ENCODE measurements around the gene CHMP1A.
"Not testable (repeated sequence)": the region's sequence is repeated elsewhere in the genome, so short reads cannot be mapped to it uniquely, and the experiment has no call there.

The CHMP1A gene

DNA sequence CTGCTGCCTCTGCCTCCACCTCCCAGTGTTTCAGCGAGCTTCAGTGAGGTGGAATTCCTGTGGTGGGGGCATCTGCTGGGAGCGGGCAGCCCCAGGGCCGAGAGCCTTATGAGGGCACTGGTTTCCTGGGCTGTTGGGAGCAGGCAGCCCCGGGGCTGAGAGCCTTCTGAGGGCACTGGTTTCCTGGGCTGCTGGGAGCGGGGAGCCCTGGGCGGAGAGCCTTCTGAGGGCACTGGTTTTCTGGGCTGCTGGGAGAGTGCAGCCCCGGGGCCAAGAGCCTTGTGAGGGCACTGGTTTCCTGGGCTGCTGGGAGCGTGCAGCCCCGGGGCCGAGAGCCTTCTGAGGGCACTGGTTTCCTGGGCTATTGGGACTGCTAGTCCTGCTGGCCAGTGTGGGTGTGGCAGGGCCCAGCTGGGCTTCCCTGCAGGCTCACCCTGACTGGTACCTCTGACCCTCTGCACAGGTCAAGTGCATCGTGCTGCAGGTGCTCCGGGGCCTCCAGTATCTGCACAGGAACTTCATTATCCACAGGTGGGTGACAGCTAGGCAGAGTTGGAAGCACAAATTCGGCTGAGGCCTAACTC lies 34.6 kb upstream of the CHMP1A start:
- no peaks in the 10 kb centered on the region; the same call in 1 of the 2 replicates for H3K36me3 ChIP-seq (ENCODE audit: insufficient read depth)
- no peak overlapping the region for H2AFZ ChIP-seq (ENCODE audit: low read depth)
- peaks cover 21% of the 10 kb centered on the region for H3K79me2 ChIP-seq (ENCODE audit: insufficient read depth, low read depth)
- no peaks in the 10 kb centered on the region for H3K27me3 ChIP-seq (ENCODE audit: insufficient read depth, low read depth)
- H3K27ac ChIP-seq, result no peak overlapping the region
- no peak overlapping the region for H3K9ac ChIP-seq
- no peak overlapping the region for H3K4me3 ChIP-seq (IDR thresholded peaks at IDR 0.05; ENCODE audit: insufficient read depth, low read depth, low read length)
- peaks cover 36% of the 10 kb centered on the region for H3K4me1 ChIP-seq (ENCODE audit: low read depth, poor library complexity, severe bottlenecking)
- H3K4me2 ChIP-seq, result no peak overlapping the region
- no peaks in the 10 kb centered on the region for H4K20me1 ChIP-seq (ENCODE audit: insufficient read depth)
- TF ChIP-seq, protein P1, sequence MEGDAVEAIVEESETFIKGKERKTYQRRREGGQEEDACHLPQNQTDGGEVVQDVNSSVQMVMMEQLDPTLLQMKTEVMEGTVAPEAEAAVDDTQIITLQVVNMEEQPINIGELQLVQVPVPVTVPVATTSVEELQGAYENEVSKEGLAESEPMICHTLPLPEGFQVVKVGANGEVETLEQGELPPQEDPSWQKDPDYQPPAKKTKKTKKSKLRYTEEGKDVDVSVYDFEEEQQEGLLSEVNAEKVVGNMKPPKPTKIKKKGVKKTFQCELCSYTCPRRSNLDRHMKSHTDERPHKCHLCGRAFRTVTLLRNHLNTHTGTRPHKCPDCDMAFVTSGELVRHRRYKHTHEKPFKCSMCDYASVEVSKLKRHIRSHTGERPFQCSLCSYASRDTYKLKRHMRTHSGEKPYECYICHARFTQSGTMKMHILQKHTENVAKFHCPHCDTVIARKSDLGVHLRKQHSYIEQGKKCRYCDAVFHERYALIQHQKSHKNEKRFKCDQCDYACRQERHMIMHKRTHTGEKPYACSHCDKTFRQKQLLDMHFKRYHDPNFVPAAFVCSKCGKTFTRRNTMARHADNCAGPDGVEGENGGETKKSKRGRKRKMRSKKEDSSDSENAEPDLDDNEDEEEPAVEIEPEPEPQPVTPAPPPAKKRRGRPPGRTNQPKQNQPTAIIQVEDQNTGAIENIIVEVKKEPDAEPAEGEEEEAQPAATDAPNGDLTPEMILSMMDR (conservative IDR thresholded peaks at IDR 0.05; ENCODE audit: low read depth, low read length), result no peak

DNA sequence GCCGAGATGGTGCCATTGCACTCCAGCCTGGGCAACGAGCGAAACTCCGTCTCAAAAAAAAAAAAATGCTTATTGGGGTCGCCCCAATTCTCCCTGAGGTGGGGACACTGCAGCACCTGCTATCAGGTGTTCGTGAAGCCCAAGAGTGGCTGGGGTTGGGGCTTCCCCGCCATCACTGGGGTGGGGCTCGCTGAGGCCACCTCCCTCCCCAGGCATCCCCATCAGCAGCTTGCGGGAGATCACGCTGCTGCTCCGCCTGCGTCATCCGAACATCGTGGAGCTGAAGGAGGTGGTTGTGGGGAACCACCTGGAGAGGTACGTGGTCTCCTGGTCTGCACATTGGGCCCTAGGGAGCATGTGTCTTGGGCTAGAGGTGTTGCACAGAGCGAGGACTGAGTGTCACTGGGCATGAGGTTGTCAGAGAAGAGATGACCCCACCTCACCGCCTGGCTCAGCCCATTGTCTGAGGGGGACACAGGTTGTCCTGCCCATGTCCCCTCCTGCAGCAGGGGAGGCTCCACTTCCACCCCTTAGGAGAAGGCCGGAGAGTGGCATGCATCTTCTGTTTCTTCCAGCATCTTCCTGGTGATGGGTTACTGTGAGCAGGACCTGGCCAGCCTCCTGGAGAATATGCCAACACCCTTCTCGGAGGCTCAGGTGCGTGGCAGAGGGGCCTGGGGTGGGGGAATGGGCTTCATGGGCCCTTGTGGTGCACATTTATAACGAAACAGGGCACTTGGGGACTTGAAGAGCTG lies 33.9 kb upstream of the CHMP1A start:
- no peak overlapping the region for H2AFZ ChIP-seq (ENCODE audit: low read depth)
- H3K4me2 ChIP-seq, result no peak overlapping the region
- H3K4me3 ChIP-seq (IDR thresholded peaks at IDR 0.05; ENCODE audit: insufficient read depth, low read depth, low read length), result no peak overlapping the region
- TF ChIP-seq, protein P1 (conservative IDR thresholded peaks at IDR 0.05; ENCODE audit: low read depth, low read length), result no peak
- no peaks in the 10 kb centered on the region for H4K20me1 ChIP-seq (ENCODE audit: insufficient read depth)
- no peaks in the 10 kb centered on the region for H3K27me3 ChIP-seq (ENCODE audit: insufficient read depth, low read depth)
- no peak overlapping the region for H3K27ac ChIP-seq
- no peaks in the 10 kb centered on the region; the same call in 1 of the 2 replicates for H3K36me3 ChIP-seq (ENCODE audit: insufficient read depth)
- H3K4me1 ChIP-seq (ENCODE audit: low read depth, poor library complexity, severe bottlenecking), result peaks cover 31% of the 10 kb centered on the region
- H3K9ac ChIP-seq, result no peak overlapping the region
- peaks cover 21% of the 10 kb centered on the region for H3K79me2 ChIP-seq (ENCODE audit: insufficient read depth, low read depth)

DNA sequence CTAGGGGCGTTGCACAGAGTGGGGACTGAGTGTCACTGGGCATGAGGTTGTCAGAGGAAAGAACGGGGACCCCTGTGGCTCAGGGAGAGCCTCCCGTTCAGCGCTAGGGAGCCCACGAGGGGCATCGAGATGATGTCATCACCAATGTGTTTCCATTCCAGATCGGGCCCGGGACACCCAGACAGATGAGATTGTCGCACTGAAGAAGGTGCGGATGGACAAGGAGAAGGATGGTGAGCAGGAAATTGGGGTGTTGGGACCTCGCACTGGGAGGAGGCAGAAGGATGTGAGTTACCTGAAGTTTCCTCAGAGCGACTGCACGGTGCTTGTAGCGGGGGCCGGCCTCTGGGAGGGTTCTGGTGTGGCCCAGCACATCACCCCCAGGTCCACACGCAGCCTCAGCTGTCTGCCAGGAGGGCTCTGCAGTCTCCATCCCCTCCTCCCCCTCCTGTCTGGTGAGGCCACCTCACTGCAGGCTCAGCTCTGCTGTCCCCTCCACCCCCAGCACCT lies 32.9 kb upstream of the CHMP1A start:
- H3K27ac ChIP-seq, result no peak overlapping the region
- H3K27me3 ChIP-seq (ENCODE audit: insufficient read depth, low read depth), result no peaks in the 10 kb centered on the region
- no peaks in the 10 kb centered on the region for H4K20me1 ChIP-seq (ENCODE audit: insufficient read depth)
- H3K4me3 ChIP-seq (IDR thresholded peaks at IDR 0.05; ENCODE audit: insufficient read depth, low read depth, low read length), result no peak overlapping the region
- peaks cover 21% of the 10 kb centered on the region for H3K79me2 ChIP-seq (ENCODE audit: insufficient read depth, low read depth)
- H3K4me1 ChIP-seq (ENCODE audit: low read depth, poor library complexity, severe bottlenecking), result peaks cover 21% of the 10 kb centered on the region
- no peak overlapping the region for H3K9ac ChIP-seq
- no peak overlapping the region for H3K4me2 ChIP-seq
- no peaks in the 10 kb centered on the region; the same call in 1 of the 2 replicates for H3K36me3 ChIP-seq (ENCODE audit: insufficient read depth)
- TF ChIP-seq, protein P1 (conservative IDR thresholded peaks at IDR 0.05; ENCODE audit: low read depth, low read length), result no peak
- H2AFZ ChIP-seq (ENCODE audit: low read depth), result no peak overlapping the region

GRCh38 chr16:89689621-89690020 lies 32.1 kb upstream of the CHMP1A start:
- H3K27ac ChIP-seq; H3K9ac ChIP-seq; H3K27me3 ChIP-seq (ENCODE audit: insufficient read depth, low read depth); H3K4me3 ChIP-seq (IDR thresholded peaks at IDR 0.05; ENCODE audit: insufficient read depth, low read depth, low read length); H4K20me1 ChIP-seq (ENCODE audit: insufficient read depth); H3K4me2 ChIP-seq; H2AFZ ChIP-seq (ENCODE audit: low read depth); H3K36me3 ChIP-seq (ENCODE audit: insufficient read depth): not testable (repeated sequence)
- Histone ChIP-seq H3K79me2 (ENCODE audit: insufficient read depth, low read depth) (peaks cover 21% of the 10 kb centered on the region), H3K4me1 (ENCODE audit: low read depth, poor library complexity, severe bottlenecking) (peaks cover 21% of the 10 kb centered on the region)

GRCh38 chr16:89689142-89689541 lies 31.6 kb upstream of the CHMP1A start:
- H3K9ac ChIP-seq, result no peak overlapping the region
- H3K4me1 ChIP-seq (ENCODE audit: low read depth, poor library complexity, severe bottlenecking), result peaks cover 21% of the 10 kb centered on the region
- peaks cover 21% of the 10 kb centered on the region for H3K79me2 ChIP-seq (ENCODE audit: insufficient read depth, low read depth)
- H3K27ac ChIP-seq, result no peak overlapping the region
- no peaks in the 10 kb centered on the region for H3K27me3 ChIP-seq (ENCODE audit: insufficient read depth, low read depth)
- H3K4me2 ChIP-seq, result no peak overlapping the region
- H3K4me3 ChIP-seq (IDR thresholded peaks at IDR 0.05; ENCODE audit: insufficient read depth, low read depth, low read length), result no peak overlapping the region
- no peaks in the 10 kb centered on the region; the same call in 1 of the 2 replicates for H3K36me3 ChIP-seq (ENCODE audit: insufficient read depth)
- no peak overlapping the region for H2AFZ ChIP-seq (ENCODE audit: low read depth)
- H4K20me1 ChIP-seq (ENCODE audit: insufficient read depth), result no peaks in the 10 kb centered on the region
- TF ChIP-seq, protein P1 (conservative IDR thresholded peaks at IDR 0.05; ENCODE audit: low read depth, low read length), result no peak
